B cell (primary cell): Measurements from ENCODE around the gene PRKCG. TPM values are rescaled to one million over a fixed set of nuclear protein-coding genes. Genes with fewer than 3 reads are reported as not detected.

Source experiments
- ATAC-seq: fragments of 200-7000 bp; cut with Tn5 transposase; one replicate; pipeline ENCODE4 v1.10.0; 2021; ENCODE audit warnings: low read depth, mild to moderate bottlenecking, moderate number of reproducible peaks, moderate library complexity
- CTCF ChIA-PET: fragments of 350-600 bp; sonication (Branson Sonifier 250); formaldehyde crosslinking; loops from one replicate; lab custom pipeline; 2021; ENCODE audit warnings: antibody characterized with exemption, inconsistent platforms; lab: Charles Lee
- POLR2A ChIA-PET: fragments of 350-600 bp; sonication (Branson Sonifier 250); formaldehyde crosslinking; loops from one replicate; lab custom pipeline; 2021; ENCODE audit warnings: antibody characterized with exemption; lab: Charles Lee
- DNase-seq: peaks from one replicate; pipeline ENCODE4 v3.0.0; 2013
- H2AFZ ChIP-seq: 2 replicates; pipeline ENCODE4 v1.6.1; 2012; ENCODE audit warnings: mild to moderate bottlenecking, low read depth, low read length; ENCODE audit not compliant: insufficient read depth, poor library complexity, severe bottlenecking
- H3K27ac ChIP-seq, 2 donors: 1 replicate in 1 of 2; 2 replicates in 1 of 2; pipeline ENCODE4 v1.5.1; 2012 to 2013; ENCODE audit warnings: low read length in 2 of 2, mild to moderate bottlenecking in 2 of 2, moderate library complexity in 1 of 2
- H3K27me3 ChIP-seq, 4 experiments: fragments of 200-600 bp in 1 of 4; sonication (generic) in 1 of 4; replicated peaks in 1 of 4; 1 replicate in 2 of 4; 2 replicates in 2 of 4; pipeline versions ENCODE4 v1.6.1 to v1.7.0; 2013 to 2016; ENCODE audit warnings: low read length in 3 of 4, mild to moderate bottlenecking in 2 of 4, mixed read lengths in 1 of 4, moderate library complexity in 1 of 4; ENCODE audit not compliant: insufficient read depth in 4 of 4, control insufficient read depth in 3 of 4; ENCODE audit errors: control extremely low read depth in 1 of 4
- H3K36me3 ChIP-seq, 2 experiments: replicated peaks in 1 of 2; 1 replicate in 1 of 2; 2 replicates in 1 of 2; pipeline versions ENCODE4 v1.6.1 to v1.7.1; 2013; ENCODE audit warnings: low read length in 1 of 2; ENCODE audit not compliant: insufficient read depth in 2 of 2, control insufficient read depth in 1 of 2; ENCODE audit errors: control extremely low read depth in 1 of 2, extremely low read depth in 1 of 2
- H3K4me1 ChIP-seq, 2 donors: fragments of 200-600 bp in 1 of 2; sonication (generic) in 1 of 2; 1 replicate in 1 of 2; 2 replicates in 1 of 2; pipeline versions ENCODE4 v1.5.1 to v1.6.1; 2013 to 2017; ENCODE audit warnings: low read length in 2 of 2; ENCODE audit not compliant: control insufficient read depth in 2 of 2, insufficient read depth in 2 of 2
- H3K4me2 ChIP-seq: replicated peaks from 2 replicates; pipeline ENCODE3; 2012; ENCODE audit warnings: mild to moderate bottlenecking, low read depth, low read length; ENCODE audit not compliant: poor library complexity, severe bottlenecking
- H3K4me3 ChIP-seq, 5 experiments: fragments of 200-600 bp in 1 of 5; sonication (generic) in 1 of 5; 1 replicate in 3 of 5; 2 replicates in 2 of 5; pipeline versions ENCODE4 v1.5.1 to v1.7.0; 2011 to 2016; ENCODE audit warnings: low read length in 4 of 5, mild to moderate bottlenecking in 4 of 5, low read depth in 2 of 5, control low read depth in 1 of 5, moderate library complexity in 1 of 5; ENCODE audit not compliant: insufficient read depth in 1 of 5; ENCODE audit errors: control extremely low read depth in 1 of 5, extremely low read depth in 1 of 5
- H3K79me2 ChIP-seq: fragments of 200-600 bp; sonication (generic); one replicate; pipeline ENCODE4 v1.6.0; 2016; ENCODE audit warnings: low read length; ENCODE audit not compliant: control insufficient read depth, insufficient read depth
- H3K9ac ChIP-seq: fragments of 200-600 bp; sonication (generic); 2 replicates; pipeline ENCODE4 v1.6.1; 2017; ENCODE audit warnings: mild to moderate bottlenecking, low read length, moderate library complexity
- H3K9me3 ChIP-seq, 3 donors: one replicate each; pipeline versions ENCODE4 v1.6.1 to v1.7.1; 2013; ENCODE audit warnings: low read length in 2 of 3; ENCODE audit not compliant: control insufficient read depth in 2 of 3, insufficient read depth in 1 of 3; ENCODE audit errors: control extremely low read depth in 1 of 3
- H4K20me1 ChIP-seq: 2 replicates; pipeline ENCODE4 v1.6.0; 2012; ENCODE audit warnings: mild to moderate bottlenecking, low read length; ENCODE audit not compliant: insufficient read depth, control insufficient read depth, poor library complexity, severe bottlenecking
- H3K27ac Mint-ChIP-seq: one replicate; pipeline ENCODE4 v1.8.0; 2021; ENCODE audit warnings: mixed read lengths
- H3K27me3 Mint-ChIP-seq: one replicate; pipeline ENCODE4 v1.8.0; 2021; ENCODE audit warnings: mixed read lengths
- H3K4me1 Mint-ChIP-seq: one replicate; pipeline ENCODE4 v1.8.0; 2021; ENCODE audit warnings: mixed read lengths
- H3K4me3 Mint-ChIP-seq: one replicate; pipeline ENCODE4 v1.8.0; 2021; ENCODE audit warnings: mixed read lengths
- H3K9me3 Mint-ChIP-seq: one replicate; pipeline ENCODE4 v1.8.0; 2022; ENCODE audit warnings: mixed read lengths; ENCODE audit not compliant: insufficient read depth
- EZH2 ChIP-seq: IDR thresholded peaks from 2 replicates; pipeline ENCODE4 v1.6.1; 2012; ENCODE audit warnings: borderline replicate concordance, low read depth, mild to moderate bottlenecking, moderate library complexity, low read length; ENCODE audit not compliant: insufficient read depth, poor library complexity, severe bottlenecking
- WGBS: methylation state at CpG from one replicate; pipeline ENCODE4 v1.1.5; 2013; ENCODE audit warnings: missing lambda C conversion rate; ENCODE audit not compliant: insufficient coverage; 5-methylcytosine and 5-hydroxymethylcytosine counted together
- intact Hi-C: fragments of 100-400 bp; cut with micrococcal nuclease; formaldehyde crosslinking; loops from one replicate; pipeline ENCODE4 v1.10.0; 2022
- polyA plus RNA-seq: library from polyadenylated mRNA; depleted of rRNA; stranded (reverse); fragments of >200 nt; gene quantifications from 2 replicates; pipeline ENCODE4 v1.2.3, GENCODE V29; 2012
- total RNA-seq, 2 donors: library from RNA; stranded (reverse); fragments of 120-200 nt in 1 of 2; gene quantifications; 1 replicate in 1 of 2; 2 replicates in 1 of 2; pipeline versions ENCODE4 v1.2.3 to v1.2.4, GENCODE V29; 2013 to 2022
- TF ChIP-seq, protein P1 (sequence below): fragments of 200-600 bp; IDR thresholded peaks from one replicate; pipeline ENCODE4 v1.8.0; 2022; ENCODE audit warnings: antibody characterized with exemption, mild to moderate bottlenecking

The PRKCG gene
- total and polyA plus RNA-seq, 2 donors (not counting 1 experiment from before 2014, with no cell fraction given) = 0.31 TPM; not detected in 1

- H3K27ac ChIP-seq = no peak overlapping the region
- intact Hi-C loops = no loop called here
- POLR2A ChIA-PET = no interaction called here
- H3K9ac ChIP-seq = no peak overlapping the region
- Mint-ChIP-seq H3K4me3 (no peak overlapping the region), H3K27ac (no peak overlapping the region), H3K9me3 (peaks cover 4% of the 10 kb centered on the region), H3K4me1 (peaks cover 2% of the 10 kb centered on the region), H3K27me3 (peaks cover 37% of the 10 kb centered on the region)
- no peaks in the 10 kb centered on the region for H3K36me3 ChIP-seq
- WGBS = 100% methylated on average over 1 of the region's 6 CpGs
- H3K4me2 ChIP-seq = no peak overlapping the region
- H3K27me3 ChIP-seq = peaks cover 0 to 20% (median 5%) of the 10 kb centered on the region in 4 experiments
- CTCF ChIA-PET = no interaction called here
- no peaks in the 10 kb centered on the region for H3K79me2 ChIP-seq
- H4K20me1 ChIP-seq = no peaks in the 10 kb centered on the region
- H3K4me1 ChIP-seq = no peaks in the 10 kb centered on the region
- no peak for DNase-seq
- H2AFZ ChIP-seq = no peak overlapping the region
- H3K4me3 ChIP-seq = no peak overlapping the region
- TF ChIP-seq EZH2 = no peak
- TF ChIP-seq, protein P1, sequence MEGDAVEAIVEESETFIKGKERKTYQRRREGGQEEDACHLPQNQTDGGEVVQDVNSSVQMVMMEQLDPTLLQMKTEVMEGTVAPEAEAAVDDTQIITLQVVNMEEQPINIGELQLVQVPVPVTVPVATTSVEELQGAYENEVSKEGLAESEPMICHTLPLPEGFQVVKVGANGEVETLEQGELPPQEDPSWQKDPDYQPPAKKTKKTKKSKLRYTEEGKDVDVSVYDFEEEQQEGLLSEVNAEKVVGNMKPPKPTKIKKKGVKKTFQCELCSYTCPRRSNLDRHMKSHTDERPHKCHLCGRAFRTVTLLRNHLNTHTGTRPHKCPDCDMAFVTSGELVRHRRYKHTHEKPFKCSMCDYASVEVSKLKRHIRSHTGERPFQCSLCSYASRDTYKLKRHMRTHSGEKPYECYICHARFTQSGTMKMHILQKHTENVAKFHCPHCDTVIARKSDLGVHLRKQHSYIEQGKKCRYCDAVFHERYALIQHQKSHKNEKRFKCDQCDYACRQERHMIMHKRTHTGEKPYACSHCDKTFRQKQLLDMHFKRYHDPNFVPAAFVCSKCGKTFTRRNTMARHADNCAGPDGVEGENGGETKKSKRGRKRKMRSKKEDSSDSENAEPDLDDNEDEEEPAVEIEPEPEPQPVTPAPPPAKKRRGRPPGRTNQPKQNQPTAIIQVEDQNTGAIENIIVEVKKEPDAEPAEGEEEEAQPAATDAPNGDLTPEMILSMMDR = no peak
- ATAC-seq = no peak
- H3K9me3 ChIP-seq = peaks cover 0 to 15% (median 0%) of the 10 kb centered on the region in 3 donors
These were observed 34.0 kb downstream of the PRKCG start for GRCh38 chr19:53916004-53916403.

GRCh38 chr19:53917356-53917755 is 35.4 kb downstream of the PRKCG start:
- intact Hi-C loops = no loop called here
- no peak overlapping the region for H3K27ac Mint-ChIP-seq
- H3K9me3 ChIP-seq = peaks cover 0 to 12% (median 0%) of the 10 kb centered on the region in 3 donors
- CTCF ChIA-PET = no interaction called here
- no peak overlapping the region for H3K4me3 ChIP-seq
- H3K79me2 ChIP-seq = no peaks in the 10 kb centered on the region
- no peaks in the 10 kb centered on the region for H3K4me1 ChIP-seq
- H3K27me3 Mint-ChIP-seq = peaks cover 24% of the 10 kb centered on the region
- no peak overlapping the region for H3K9ac ChIP-seq
- WGBS = 92% methylated on average over 7 of the region's 7 CpGs
- POLR2A ChIA-PET = no interaction called here
- H2AFZ ChIP-seq = no peak overlapping the region
- no peaks in the 10 kb centered on the region for H3K36me3 ChIP-seq
- ATAC-seq = no peak
- no peak overlapping the region for H3K4me2 ChIP-seq
- H3K4me3 Mint-ChIP-seq = no peak overlapping the region
- H3K27me3 ChIP-seq = peaks cover 0 to 9% (median 1%) of the 10 kb centered on the region in 4 experiments
- H3K4me1 Mint-ChIP-seq = peaks cover 2% of the 10 kb centered on the region
- no peak overlapping the region for H3K27ac ChIP-seq
- DNase-seq = no peak
- H3K9me3 Mint-ChIP-seq = peaks cover 4% of the 10 kb centered on the region
- TF ChIP-seq EZH2 = no peak
- TF ChIP-seq, protein P1 = no peak
- no peaks in the 10 kb centered on the region for H4K20me1 ChIP-seq
